GM21528 (cell line): ENCODE data around the gene TIAL1.
"Not testable (repeated sequence)": the region's sequence is repeated elsewhere in the genome, so short reads cannot be mapped to it uniquely, and the experiment has no call there.

Source experiments
- ATAC-seq: cut with Tn5 transposase; IDR thresholded peaks from one replicate; pipeline ENCODE4 v1.9.1; 2021; ENCODE audit warnings: mild to moderate bottlenecking, moderate library complexity; ENCODE audit not compliant: unreplicated experiment, low FRiP score

The TIAL1 gene

GRCh38 chr10:119556081-119556480 lies 40.7 kb downstream of the TIAL1 start:
- not testable (repeated sequence) for ATAC-seq

GRCh38 chr10:119555178-119555784 lies 41.5 kb downstream of the TIAL1 start:
- ATAC-seq, result no peak

GRCh38 chr10:119550827-119551226 lies 45.9 kb downstream of the TIAL1 start:
- no peak for ATAC-seq

GRCh38 chr10:119549247-119549999 lies 47.3 kb downstream of the TIAL1 start:
- ATAC-seq, result no peak

GRCh38 chr10:119546009-119546408 lies 50.8 kb downstream of the TIAL1 start:
- ATAC-seq, result no peak

GRCh38 chr10:119545310-119545709 lies 51.5 kb downstream of the TIAL1 start:
- ATAC-seq, result no peak

- ATAC-seq, result no peak
Observed at GRCh38 chr10:119543814-119544642, 52.7 kb downstream of the TIAL1 start.

- peak; percentile 47 for ATAC-seq
Observed at GRCh38 chr10:119542988-119543813, 53.6 kb downstream of the TIAL1 start.

GRCh38 chr10:119542357-119542987 lies 54.3 kb downstream of the TIAL1 start, which contains the start of gene RGS10:
RGS10 (minus strand) TSS chr10:119542719; CDS start chr10:119542638, 81 bp downstream.
- ATAC-seq, result peak; percentile 79

- peak; percentile 24 for ATAC-seq
Observed at GRCh38 chr10:119541459-119542356, 55.1 kb downstream of the TIAL1 start.

GRCh38 chr10:119541046-119541445 lies 55.7 kb downstream of the TIAL1 start:
- ATAC-seq, result no peak

- ATAC-seq, result no peak
Observed at GRCh38 chr10:119540038-119540437, 56.7 kb downstream of the TIAL1 start.

- ATAC-seq, result no peak
Observed at GRCh38 chr10:119539359-119539825, 57.4 kb downstream of the TIAL1 start.

- no peak for ATAC-seq
Observed at GRCh38 chr10:119538632-119539358, 58.0 kb downstream of the TIAL1 start.

GRCh38 chr10:119537953-119538630 lies 58.7 kb downstream of the TIAL1 start:
- ATAC-seq, result no peak

- ATAC-seq, result no peak
Observed at GRCh38 chr10:119536508-119537025, 60.2 kb downstream of the TIAL1 start.

GRCh38 chr10:119535837-119536507 lies 60.8 kb downstream of the TIAL1 start:
- no peak for ATAC-seq
